ENCODE data around the gene SAP30L. TPM values are rescaled to one million over a fixed set of nuclear protein-coding genes. Genes with fewer than 3 reads are reported as not detected.
A peak's percentile ranks its signal among the peaks of the same experiment; 100 is the strongest.

Gene SAP30L
- total and polyA plus RNA-seq, 7 experiments from 2014 or later, result 18.1 to 45.7 (median 34.7) TPM

DNA sequence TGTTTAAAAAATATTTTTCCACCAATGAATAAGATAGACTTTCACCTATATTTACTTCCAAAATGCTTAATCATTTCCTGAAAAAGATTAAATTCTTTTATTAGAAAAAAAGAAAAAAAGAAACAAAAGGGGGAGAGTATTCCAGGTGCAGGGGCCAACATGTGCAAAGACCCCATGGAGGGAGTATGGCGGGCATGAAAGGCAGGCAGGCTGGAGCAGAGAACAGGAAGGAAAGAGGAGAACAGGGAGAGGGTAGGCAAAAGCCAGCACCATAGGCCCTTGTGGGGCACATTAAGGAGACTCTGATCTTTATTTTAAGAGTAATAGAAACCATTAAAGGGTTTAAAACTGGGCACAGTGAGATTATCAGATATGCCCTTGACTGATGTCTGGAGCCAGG is 16.5 kb upstream of the SAP30L start:
- no peaks in the 10 kb centered on the region for H3K27me3 Mint-ChIP-seq
- no peak for ATAC-seq

GRCh38 chr5:154430466-154430865 is 15.3 kb upstream of the SAP30L start:
- H3K27me3 Mint-ChIP-seq, result no peaks in the 10 kb centered on the region
- POLR2A ChIA-PET, result no interaction called here

More for the DNA sequence above, 16.5 kb upstream of the SAP30L start:
- no peak overlapping the region for H3K4me3 Mint-ChIP-seq
- H3K27me3 ChIP-seq (ENCODE audit: control insufficient read depth in 2 of 2, insufficient read depth in 2 of 2, low read length in 2 of 2), result no peaks in the 10 kb centered on the region
- no peak overlapping the region for H3K27ac ChIP-seq (ENCODE audit: low read depth, low read length)
- H3K4me1 ChIP-seq (ENCODE audit: control insufficient read depth in 2 of 2, insufficient read depth in 2 of 2, low read length in 2 of 2), result no peaks in the 10 kb centered on the region
- peaks cover 5 to 14% (median 8%) of the 10 kb centered on the region in 7 donors for H3K4me1 Mint-ChIP-seq
- peaks cover 0 to 4% (median 0%) of the 10 kb centered on the region in 11 donors for H3K9me3 Mint-ChIP-seq
- no peaks in the 10 kb centered on the region for H3K9me3 ChIP-seq (ENCODE audit: control insufficient read depth in 2 of 3, low read length in 3 of 3)
- H3K27ac Mint-ChIP-seq, result peak overlapping the region in 2 of 9 donors; percentile 15 to 48
- H3K36me3 ChIP-seq (ENCODE audit: control insufficient read depth in 2 of 3, insufficient read depth in 3 of 3, low read length in 3 of 3), result no peaks in the 10 kb centered on the region
- peaks cover 3 to 37% (median 26%) of the 10 kb centered on the region in 5 donors for H3K36me3 Mint-ChIP-seq
- intact Hi-C loops (cut with micrococcal nuclease), result no loop called here
- no peak for DNase-seq
- ChIA-PET CTCF (no interaction called here), POLR2A (no interaction called here)
- no peak overlapping the region for H3K4me3 ChIP-seq (ENCODE audit: low read length)

GRCh38 chr5:154430961-154431630 is 14.7 kb upstream of the SAP30L start:
- peaks cover 3 to 45% (median 31%) of the 10 kb centered on the region in 5 donors for H3K36me3 Mint-ChIP-seq
- H3K27me3 Mint-ChIP-seq, result no peaks in the 10 kb centered on the region
- Histone ChIP-seq H3K27me3 (ENCODE audit: control insufficient read depth in 2 of 2, insufficient read depth in 2 of 2, low read length in 2 of 2) (no peaks in the 10 kb centered on the region), H3K36me3 (ENCODE audit: control insufficient read depth in 2 of 3, insufficient read depth in 3 of 3, low read length in 3 of 3) (peaks cover 0 to 11% (median 0%) of the 10 kb centered on the region in 3 experiments), H3K4me1 (ENCODE audit: control insufficient read depth in 2 of 2, insufficient read depth in 2 of 2, low read length in 2 of 2) (no peaks in the 10 kb centered on the region), H3K9me3 (ENCODE audit: control insufficient read depth in 2 of 3, low read length in 3 of 3) (no peaks in the 10 kb centered on the region), H3K4me3 (ENCODE audit: low read length) (no peak overlapping the region), H3K27ac (ENCODE audit: low read depth, low read length) (no peak overlapping the region)
- no peak for ATAC-seq
- CTCF ChIA-PET, result no interaction called here
- H3K27ac Mint-ChIP-seq, result peak overlapping the region in 1 of 9 donors; percentile 89
- intact Hi-C loops (cut with micrococcal nuclease), result no loop called here
- DNase-seq, result no peak
- H3K4me3 Mint-ChIP-seq, result no peak overlapping the region
- peaks cover 0 to 4% (median 0%) of the 10 kb centered on the region in 11 donors for H3K9me3 Mint-ChIP-seq
- H3K4me1 Mint-ChIP-seq, result peaks cover 4 to 10% (median 5%) of the 10 kb centered on the region in 7 donors
- POLR2A ChIA-PET, result no interaction called here

More at GRCh38 chr5:154430466-154430865, 15.3 kb upstream of the SAP30L start:
- CTCF ChIA-PET, result no interaction called here
- ATAC-seq (no peak), DNase-seq (no peak)
- no peak overlapping the region for H3K4me3 ChIP-seq (ENCODE audit: low read length)
- Mint-ChIP-seq H3K4me1 (peaks cover 4 to 10% (median 5%) of the 10 kb centered on the region in 7 donors), H3K36me3 (peaks cover 3 to 40% (median 26%) of the 10 kb centered on the region in 5 donors), H3K9me3 (peaks cover 0 to 4% (median 0%) of the 10 kb centered on the region in 11 donors), H3K4me3 (no peak overlapping the region), H3K27ac (no peak overlapping the region)
- H3K4me1 ChIP-seq (ENCODE audit: control insufficient read depth in 2 of 2, insufficient read depth in 2 of 2, low read length in 2 of 2), result no peaks in the 10 kb centered on the region
- H3K27ac ChIP-seq (ENCODE audit: low read depth, low read length), result no peak overlapping the region
- intact Hi-C loops (cut with micrococcal nuclease), result no loop called here
- peaks cover 0 to 5% (median 0%) of the 10 kb centered on the region in 3 experiments for H3K36me3 ChIP-seq (ENCODE audit: control insufficient read depth in 2 of 3, insufficient read depth in 3 of 3, low read length in 3 of 3)
- no peaks in the 10 kb centered on the region for H3K9me3 ChIP-seq (ENCODE audit: control insufficient read depth in 2 of 3, low read length in 3 of 3)
- H3K27me3 ChIP-seq (ENCODE audit: control insufficient read depth in 2 of 2, insufficient read depth in 2 of 2, low read length in 2 of 2), result no peaks in the 10 kb centered on the region

GRCh38 chr5:154435226-154435625 is 10.6 kb upstream of the SAP30L start:
- Histone ChIP-seq H3K36me3 (ENCODE audit: control insufficient read depth in 2 of 3, insufficient read depth in 3 of 3, low read length in 3 of 3) (peaks cover 0 to 39% (median 3%) of the 10 kb centered on the region in 3 experiments), H3K4me1 (ENCODE audit: control insufficient read depth in 2 of 2, insufficient read depth in 2 of 2, low read length in 2 of 2) (no peaks in the 10 kb centered on the region), H3K27ac (ENCODE audit: low read depth, low read length) (no peak overlapping the region), H3K9me3 (ENCODE audit: control insufficient read depth in 2 of 3, low read length in 3 of 3) (no peaks in the 10 kb centered on the region), H3K27me3 (ENCODE audit: control insufficient read depth in 2 of 2, insufficient read depth in 2 of 2, low read length in 2 of 2) (no peaks in the 10 kb centered on the region), H3K4me3 (ENCODE audit: low read length) (no peak overlapping the region)
- H3K9me3 Mint-ChIP-seq, result peaks cover 0 to 2% (median 0%) of the 10 kb centered on the region in 11 donors
- ATAC-seq (no peak), DNase-seq (no peak)
- peaks cover 16 to 63% (median 35%) of the 10 kb centered on the region in 5 donors for H3K36me3 Mint-ChIP-seq
- H3K27ac Mint-ChIP-seq, result no peak overlapping the region
- POLR2A ChIA-PET, result no interaction called here
- intact Hi-C loops (cut with micrococcal nuclease), result no loop called here
- CTCF ChIA-PET, result no interaction called here
- H3K4me3 Mint-ChIP-seq, result no peak overlapping the region
- no peaks in the 10 kb centered on the region for H3K27me3 Mint-ChIP-seq
- H3K4me1 Mint-ChIP-seq, result peaks cover 0 to 5% (median 4%) of the 10 kb centered on the region in 7 donors

GRCh38 chr5:154437281-154437965 is 8.4 kb upstream of the SAP30L start:
- intact Hi-C loops (cut with micrococcal nuclease), result no loop called here
- ChIA-PET POLR2A (no interaction called here), CTCF (interaction anchor here (1.1 kb wide), 1 partner anchor 10 kb away, joined by 3 read pairs; no protein-coding TSS in a partner anchor)
- ATAC-seq, result no peak
- Mint-ChIP-seq H3K36me3 (peaks cover 26 to 76% (median 53%) of the 10 kb centered on the region in 5 donors), H3K4me1 (peaks cover 3 to 14% (median 7%) of the 10 kb centered on the region in 7 donors), H3K27me3 (no peaks in the 10 kb centered on the region), H3K4me3 (no peak overlapping the region), H3K27ac (peak overlapping the region in 1 of 9 donors; percentile 32), H3K9me3 (peaks cover 0 to 2% (median 0%) of the 10 kb centered on the region in 11 donors)
- DNase-seq, result no peak
- Histone ChIP-seq H3K27me3 (ENCODE audit: control insufficient read depth in 2 of 2, insufficient read depth in 2 of 2, low read length in 2 of 2) (no peaks in the 10 kb centered on the region), H3K36me3 (ENCODE audit: control insufficient read depth in 2 of 3, insufficient read depth in 3 of 3, low read length in 3 of 3) (peaks cover 3 to 59% (median 5%) of the 10 kb centered on the region in 3 experiments), H3K4me3 (ENCODE audit: low read length) (no peak overlapping the region), H3K4me1 (ENCODE audit: control insufficient read depth in 2 of 2, insufficient read depth in 2 of 2, low read length in 2 of 2) (no peaks in the 10 kb centered on the region), H3K9me3 (ENCODE audit: control insufficient read depth in 2 of 3, low read length in 3 of 3) (no peaks in the 10 kb centered on the region), H3K27ac (ENCODE audit: low read depth, low read length) (no peak overlapping the region)

DNA sequence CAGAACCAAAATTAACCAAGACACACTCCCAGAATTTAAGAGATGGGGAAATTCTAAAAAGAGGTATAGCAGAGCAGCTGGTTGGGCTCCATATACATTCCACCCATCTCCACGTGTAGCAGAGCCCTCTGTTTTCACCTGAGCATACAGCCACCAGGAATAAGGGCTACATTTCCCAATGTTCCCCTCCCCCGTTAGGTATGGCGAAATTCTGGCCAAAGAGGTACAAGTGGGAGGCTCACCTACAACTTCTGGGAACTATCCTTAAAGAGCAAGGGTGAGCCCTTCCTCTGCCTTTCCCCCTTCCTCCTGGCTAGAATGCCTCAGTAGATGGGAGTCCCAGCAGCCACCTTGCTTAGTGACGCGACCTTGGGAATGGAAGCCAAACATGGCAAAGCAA is 5.3 kb upstream of the SAP30L start:
- peaks cover 28 to 58% (median 48%) of the 10 kb centered on the region in 5 donors for H3K36me3 Mint-ChIP-seq

More for the DNA sequence above, 5.3 kb upstream of the SAP30L start:
- Mint-ChIP-seq H3K27me3 (no peaks in the 10 kb centered on the region), H3K4me3 (no peak overlapping the region), H3K27ac (no peak overlapping the region), H3K9me3 (peaks cover 0 to 2% (median 0%) of the 10 kb centered on the region in 11 donors), H3K4me1 (peaks cover 17 to 36% (median 26%) of the 10 kb centered on the region in 7 donors)
- Histone ChIP-seq H3K36me3 (ENCODE audit: control insufficient read depth in 2 of 3, insufficient read depth in 3 of 3, low read length in 3 of 3) (peaks cover 3 to 57% (median 5%) of the 10 kb centered on the region in 3 experiments), H3K4me1 (ENCODE audit: control insufficient read depth in 2 of 2, insufficient read depth in 2 of 2, low read length in 2 of 2) (peaks cover 0 to 8% of the 10 kb centered on the region in 2 donors), H3K4me3 (ENCODE audit: low read length) (no peak overlapping the region), H3K27me3 (ENCODE audit: control insufficient read depth in 2 of 2, insufficient read depth in 2 of 2, low read length in 2 of 2) (no peaks in the 10 kb centered on the region), H3K9me3 (ENCODE audit: control insufficient read depth in 2 of 3, low read length in 3 of 3) (no peaks in the 10 kb centered on the region), H3K27ac (ENCODE audit: low read depth, low read length) (no peak overlapping the region)
- ATAC-seq (no peak), DNase-seq (no peak)
- CTCF ChIA-PET, result no interaction called here
- intact Hi-C loops (cut with micrococcal nuclease), result no loop called here
- POLR2A ChIA-PET, result no interaction called here
